GM19025 (cell line): ENCODE results near the gene NADK.
A peak's percentile ranks its signal among the peaks of the same experiment; 100 is the strongest.

Experiments
- ATAC-seq: cut with Tn5 transposase; IDR thresholded peaks from one replicate; pipeline ENCODE4 v1.9.1; 2021; ENCODE audit warnings: mild to moderate bottlenecking, low read depth, moderate library complexity; ENCODE audit not compliant: unreplicated experiment

The NADK gene, protein sequence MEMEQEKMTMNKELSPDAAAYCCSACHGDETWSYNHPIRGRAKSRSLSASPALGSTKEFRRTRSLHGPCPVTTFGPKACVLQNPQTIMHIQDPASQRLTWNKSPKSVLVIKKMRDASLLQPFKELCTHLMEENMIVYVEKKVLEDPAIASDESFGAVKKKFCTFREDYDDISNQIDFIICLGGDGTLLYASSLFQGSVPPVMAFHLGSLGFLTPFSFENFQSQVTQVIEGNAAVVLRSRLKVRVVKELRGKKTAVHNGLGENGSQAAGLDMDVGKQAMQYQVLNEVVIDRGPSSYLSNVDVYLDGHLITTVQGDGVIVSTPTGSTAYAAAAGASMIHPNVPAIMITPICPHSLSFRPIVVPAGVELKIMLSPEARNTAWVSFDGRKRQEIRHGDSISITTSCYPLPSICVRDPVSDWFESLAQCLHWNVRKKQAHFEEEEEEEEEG

GRCh38 chr1:1777950-1778662 is at the start of gene NADK:
NADK (minus strand) TSS chr1:1778470; CDS start chr1:1765406, 13,064 bp downstream.
- peak; percentile 36 for ATAC-seq

DNA sequence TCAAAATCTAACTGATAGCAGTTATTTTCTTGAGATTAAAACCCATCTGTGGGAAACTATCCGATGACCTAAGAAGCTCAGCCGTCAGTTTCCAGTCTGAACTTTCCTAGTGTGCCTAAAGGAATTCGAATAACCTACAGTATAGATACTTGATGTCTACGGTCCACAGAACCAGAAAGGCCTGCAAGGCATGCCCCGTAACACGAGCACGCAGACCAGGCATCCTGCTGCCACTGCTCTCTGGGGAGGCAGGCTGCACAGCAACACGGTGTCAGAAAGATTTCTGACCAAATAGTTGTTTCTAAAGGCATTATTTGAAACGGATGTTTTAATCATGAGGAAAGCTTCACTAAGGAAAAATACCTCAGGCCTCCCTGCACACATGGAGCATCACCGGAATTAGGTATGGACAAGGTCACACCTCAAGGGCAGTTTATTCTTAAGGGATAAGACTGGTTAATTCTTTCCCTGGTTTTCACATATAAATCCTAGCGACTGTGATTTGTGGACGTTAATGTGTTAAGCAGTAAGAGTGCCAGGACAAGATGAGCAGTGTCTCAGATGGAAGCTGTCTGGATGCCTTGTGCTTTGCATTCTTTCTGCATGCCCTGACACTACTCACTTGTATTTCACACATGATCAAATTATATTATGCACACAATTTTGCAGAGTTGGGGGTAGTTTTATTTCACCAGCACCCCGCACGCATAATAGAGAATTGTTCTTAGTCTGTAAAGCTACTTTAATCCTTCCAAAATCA is 49.0 kb upstream of the NADK start:
- ATAC-seq, result no peak

DNA sequence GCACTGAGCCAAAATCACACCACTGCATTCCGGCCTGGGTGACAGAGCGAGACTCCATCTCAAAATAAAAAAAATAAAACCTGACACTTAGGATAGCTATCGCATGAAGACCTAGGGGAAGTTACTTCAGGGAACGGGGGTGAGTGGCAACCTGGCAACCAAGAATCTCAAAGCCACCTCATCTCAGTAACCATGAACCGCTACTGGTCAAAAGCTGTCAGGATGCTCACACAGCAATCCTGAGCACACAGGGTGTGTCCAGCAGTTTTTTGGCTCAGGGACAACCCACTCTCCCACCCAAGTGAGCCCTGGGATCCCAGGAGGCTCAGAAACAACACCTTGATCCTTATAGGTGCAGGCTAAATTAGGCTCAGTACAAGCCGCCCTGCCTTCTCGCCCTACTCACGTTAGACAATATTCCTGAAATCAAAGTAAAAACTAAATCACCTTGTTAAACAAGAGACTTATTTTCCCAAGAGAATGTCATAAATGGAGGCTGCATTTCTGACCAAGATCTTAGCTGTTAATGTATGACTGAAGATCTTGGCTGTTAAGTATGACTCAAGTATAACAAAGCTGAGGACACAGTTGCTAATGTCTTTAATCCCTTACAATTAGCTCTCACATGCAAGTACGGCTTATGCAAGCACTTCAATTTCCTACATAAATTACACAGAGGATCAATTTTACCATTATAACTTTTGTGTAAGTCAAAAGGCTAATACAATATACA is 48.3 kb upstream of the NADK start:
- no peak for ATAC-seq

GRCh38 chr1:1825217-1825616 is 46.9 kb upstream of the NADK start:
- ATAC-seq, result no peak

GRCh38 chr1:1819762-1820161 is 41.5 kb upstream of the NADK start:
- no peak for ATAC-seq

DNA sequence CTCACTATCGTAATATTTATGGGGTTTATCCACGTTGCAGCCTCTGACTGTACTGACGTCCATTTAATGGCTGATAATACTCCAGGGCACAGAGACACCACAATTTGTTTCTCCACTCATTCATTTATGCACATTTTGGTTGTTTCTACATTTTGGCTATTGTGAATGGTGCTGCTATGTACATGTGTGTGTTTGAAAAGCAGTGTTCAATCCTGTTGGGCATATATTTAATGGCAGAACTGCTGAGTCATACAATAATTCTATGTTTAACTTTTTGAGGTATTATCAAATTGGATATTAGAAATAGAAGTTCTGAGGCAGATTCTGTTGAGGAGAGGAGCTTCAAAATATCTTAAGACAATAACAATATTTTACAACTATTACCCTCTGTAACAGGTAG is 39.0 kb upstream of the NADK start:
- no peak for ATAC-seq

DNA sequence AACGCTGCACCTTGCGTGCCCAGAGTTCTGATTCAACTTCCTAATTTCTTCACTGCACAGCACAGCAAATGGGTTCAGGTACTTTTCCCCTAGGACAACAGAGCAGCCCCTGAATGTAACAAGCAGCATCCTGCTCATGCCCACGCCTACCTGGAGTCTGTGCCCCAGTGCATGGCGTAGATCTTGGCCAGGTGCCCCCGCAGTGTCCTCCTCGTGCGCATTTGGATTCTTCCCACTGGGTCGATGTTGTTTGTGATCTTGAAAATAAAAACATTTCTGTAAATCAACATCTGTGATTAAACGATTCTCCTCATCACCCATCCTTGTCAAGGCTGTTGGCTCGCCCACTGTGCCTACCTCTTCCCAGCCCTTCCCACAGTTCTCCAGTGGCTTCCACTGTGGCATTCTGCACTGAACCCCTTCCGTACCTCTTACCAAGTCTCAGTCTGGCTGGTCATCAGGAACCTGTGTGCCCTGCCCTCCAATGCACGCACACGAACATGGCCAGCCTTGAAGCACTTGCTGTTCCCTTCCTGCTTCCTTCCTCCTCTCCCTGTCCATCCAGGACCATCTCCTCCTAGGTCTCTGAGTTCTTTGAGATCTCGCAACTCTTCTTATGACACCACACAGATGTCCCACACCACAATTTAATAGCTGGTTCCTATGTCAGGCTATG is 37.5 kb upstream of the NADK start:
- no peak for ATAC-seq

GRCh38 chr1:1809489-1809888 is 31.2 kb upstream of the NADK start:
- ATAC-seq, result no peak

- no peak for ATAC-seq
These were observed 29.9 kb upstream of the NADK start for GRCh38 chr1:1808206-1808605.

GRCh38 chr1:1806890-1807289 is 28.6 kb upstream of the NADK start:
- ATAC-seq, result no peak

GRCh38 chr1:1804301-1804700 is 26.0 kb upstream of the NADK start:
- ATAC-seq, result no peak

DNA sequence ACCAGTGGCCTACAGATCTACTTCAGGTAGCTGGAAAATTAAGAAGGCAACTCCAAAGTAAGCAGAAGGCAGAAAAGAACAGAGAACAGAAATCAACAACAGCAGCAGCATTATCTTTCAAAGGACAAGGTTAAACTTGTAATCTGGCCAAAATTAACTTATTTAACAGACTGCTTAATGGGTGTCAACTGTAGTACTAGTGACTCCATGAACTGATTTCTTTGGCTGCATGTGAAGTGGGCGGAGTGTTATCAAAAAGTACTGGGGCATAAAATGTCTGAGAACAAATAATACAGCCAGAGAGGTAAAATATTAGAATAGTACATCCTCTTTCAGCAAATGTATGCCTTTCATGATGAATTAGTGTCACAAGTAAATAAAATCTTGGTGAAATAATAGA is 24.6 kb upstream of the NADK start:
- ATAC-seq, result no peak

DNA sequence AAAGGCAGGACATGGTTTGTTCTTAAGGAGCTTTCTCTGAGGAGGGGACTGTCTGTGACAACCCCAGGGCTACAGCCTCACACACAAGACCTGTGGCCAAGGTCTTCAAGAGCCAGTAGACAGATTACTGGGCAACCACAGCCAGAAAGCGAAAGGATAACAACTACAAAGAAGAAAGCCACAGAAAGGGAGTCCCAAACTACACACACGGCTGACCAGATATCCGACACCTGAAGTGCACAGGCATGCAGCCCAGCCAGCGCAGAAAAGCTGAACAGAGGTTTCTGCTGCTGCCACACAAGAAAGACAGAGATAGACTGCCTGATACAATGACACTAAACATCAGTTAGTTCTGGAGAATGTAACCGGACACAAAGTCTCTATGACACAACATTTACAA is 21.4 kb upstream of the NADK start:
- no peak for ATAC-seq

DNA sequence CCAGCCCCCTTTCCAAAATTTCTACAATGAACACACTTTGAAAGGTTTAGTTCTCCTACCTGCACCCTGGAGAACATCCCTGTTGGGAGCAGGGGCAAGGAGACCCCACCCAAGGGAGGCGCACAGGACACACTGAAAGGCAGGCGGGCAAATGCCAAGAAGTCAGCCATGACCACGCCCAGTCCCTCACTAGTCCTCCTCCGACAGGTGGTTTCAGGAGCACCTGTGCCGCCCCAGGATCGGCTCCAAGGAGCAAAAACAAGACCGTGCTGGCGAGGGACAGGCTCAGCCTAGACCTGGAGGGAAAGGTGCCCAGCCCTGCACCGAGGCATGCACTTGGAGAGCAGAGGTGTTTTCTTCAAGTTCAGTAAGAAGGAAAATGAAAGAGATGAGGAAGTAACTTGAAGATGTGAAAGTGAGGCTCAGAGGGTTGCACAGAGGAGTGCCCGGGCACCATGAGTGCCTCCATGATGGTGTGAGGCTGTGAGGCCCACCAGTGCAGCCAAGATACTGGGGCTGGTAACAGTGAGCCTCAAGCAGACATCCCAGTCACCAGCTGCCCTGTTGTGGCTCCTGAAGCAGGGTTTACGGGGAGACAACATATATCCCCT is 19.6 kb upstream of the NADK start:
- ATAC-seq, result no peak

DNA sequence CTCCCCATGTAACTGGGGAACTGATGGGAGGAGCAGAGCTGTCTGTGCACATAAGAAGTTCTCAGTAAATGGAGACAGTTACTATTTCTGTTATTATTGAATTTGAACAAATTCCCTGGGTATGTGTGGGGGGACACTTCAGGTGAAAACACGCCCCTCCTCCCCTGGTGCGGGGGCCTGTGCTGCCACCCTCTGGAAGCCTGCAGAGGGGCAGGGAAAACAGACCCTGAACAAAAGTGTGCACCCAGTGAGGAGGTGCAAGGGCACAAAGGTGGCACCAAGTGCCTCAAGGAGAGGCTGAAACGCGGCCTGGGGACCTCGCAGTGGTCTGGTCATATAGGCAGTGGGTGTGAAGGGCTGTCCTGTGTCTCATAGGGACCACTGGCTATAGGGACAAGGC is 18.2 kb upstream of the NADK start:
- ATAC-seq, result no peak

GRCh38 chr1:1794999-1795398 is 16.7 kb upstream of the NADK start:
- no peak for ATAC-seq

DNA sequence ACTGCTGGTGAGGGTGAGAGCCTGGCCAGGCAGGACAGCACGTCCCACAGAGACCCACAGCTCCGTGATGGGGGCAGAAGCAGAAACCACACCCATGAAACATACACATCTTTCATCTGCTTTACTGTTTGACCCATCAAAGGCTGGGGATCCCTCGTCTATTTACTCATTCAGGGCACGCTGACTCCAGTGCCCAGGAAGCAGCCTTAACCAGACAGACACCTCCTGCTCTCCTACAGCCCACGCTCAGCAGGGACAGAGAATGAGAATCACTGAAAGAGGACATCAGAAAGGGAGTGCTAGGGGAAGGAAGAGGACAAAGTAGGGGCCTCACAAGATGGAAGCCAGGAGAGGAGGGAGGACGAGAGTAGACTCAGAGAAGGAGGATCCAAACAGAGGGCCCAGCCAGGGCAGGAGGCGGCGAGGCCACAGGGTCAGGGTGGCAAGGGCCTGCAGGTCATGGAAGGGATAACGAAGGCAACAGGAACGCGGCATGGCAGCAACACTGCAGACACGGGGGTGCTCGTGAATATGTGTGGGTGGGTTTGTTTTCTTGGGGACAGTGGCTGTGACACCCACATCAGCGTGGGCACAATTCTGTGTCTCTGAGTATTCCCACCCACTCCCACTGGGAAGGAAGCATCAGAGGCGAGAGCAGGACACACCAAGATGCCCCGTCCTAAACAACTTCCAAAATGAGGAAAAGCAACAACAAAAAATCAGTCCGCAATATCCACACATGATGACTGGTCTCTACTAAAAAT is 15.4 kb upstream of the NADK start:
- no peak for ATAC-seq

DNA sequence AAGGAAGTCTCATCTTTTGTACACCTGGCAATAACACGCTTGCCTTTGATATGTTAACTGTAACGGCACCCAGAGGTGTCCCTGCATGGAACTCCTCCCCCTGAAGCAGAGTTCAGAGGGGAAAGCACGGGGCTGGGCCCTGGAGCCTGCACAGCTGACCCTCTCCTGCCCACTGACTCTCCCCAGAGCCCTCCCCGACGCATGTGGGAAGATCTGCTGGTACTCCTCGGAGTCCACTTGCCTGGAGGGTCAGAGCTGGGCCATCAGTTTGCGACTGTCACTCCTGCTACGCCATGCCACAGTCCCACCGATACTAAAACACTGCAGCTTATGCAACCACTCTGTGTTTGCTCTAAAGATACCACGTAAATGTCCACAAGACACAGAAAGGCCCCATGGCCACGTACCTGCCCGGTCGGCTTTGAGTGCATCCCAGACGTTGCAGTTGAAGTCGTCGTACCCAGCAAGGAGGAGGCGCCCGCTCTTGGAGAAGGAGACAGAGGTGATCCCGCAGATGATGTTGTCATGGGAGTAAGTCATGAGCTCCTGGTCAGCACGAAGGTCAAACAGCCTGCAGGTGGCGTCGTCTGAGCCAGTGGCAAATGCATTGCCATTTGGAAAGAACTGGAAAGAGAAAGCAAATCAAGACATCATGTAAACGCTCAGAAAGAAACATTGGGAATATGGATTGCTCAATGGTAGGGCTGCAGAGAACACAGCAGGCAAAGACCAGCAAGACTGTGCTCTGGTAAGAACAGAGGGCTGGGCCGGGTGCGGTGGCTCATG is 10.6 kb upstream of the NADK start:
- ATAC-seq, result no peak
